ENCODE measurements around the gene TNNT3. TPM values are rescaled to one million over a fixed set of nuclear protein-coding genes. Genes with fewer than 3 reads are reported as not detected.
A peak's percentile ranks its signal among the peaks of the same experiment; 100 is the strongest.

Gene TNNT3
- total RNA-seq, 1 donor from 2014 or later: 1.3 TPM

- peak; percentile 80 for DNase-seq (ENCODE audit: low spot score)
- no peak for TF ChIP-seq CTCF (IDR thresholded peaks at IDR 0.05)
- Mint-ChIP-seq H3K27ac (ENCODE audit: unreplicated experiment) (no peak overlapping the region), H3K9me3 (ENCODE audit: low read depth) (no peaks in the 10 kb centered on the region), H3K36me3 (ENCODE audit: low read depth) (peaks cover 4% of the 10 kb centered on the region), H3K4me1 (ENCODE audit: low read depth) (peaks cover 2% of the 10 kb centered on the region), H3K4me3 (ENCODE audit: unreplicated experiment) (no peak overlapping the region), H3K27me3 (ENCODE audit: low read depth) (peaks cover 7% of the 10 kb centered on the region)
Measured at GRCh38 chr11:1916132-1916985, 3.1 kb upstream of the TNNT3 start.

- Mint-ChIP-seq H3K27ac (ENCODE audit: unreplicated experiment) (no peak overlapping the region), H3K4me3 (ENCODE audit: unreplicated experiment) (no peak overlapping the region), H3K27me3 (ENCODE audit: low read depth) (peaks cover 7% of the 10 kb centered on the region), H3K36me3 (ENCODE audit: low read depth) (peaks cover 4% of the 10 kb centered on the region), H3K9me3 (ENCODE audit: low read depth) (no peaks in the 10 kb centered on the region), H3K4me1 (ENCODE audit: low read depth) (peaks cover 2% of the 10 kb centered on the region)
- DNase-seq (ENCODE audit: low spot score): no peak
- TF ChIP-seq CTCF (IDR thresholded peaks at IDR 0.05): no peak
Measured at GRCh38 chr11:1916986-1917522, 2.4 kb upstream of the TNNT3 start.

GRCh38 chr11:1917523-1918435, 1.7 kb upstream of the TNNT3 start:
- Mint-ChIP-seq H3K4me3 (ENCODE audit: unreplicated experiment) (no peak overlapping the region), H3K4me1 (ENCODE audit: low read depth) (peaks cover 2% of the 10 kb centered on the region), H3K27ac (ENCODE audit: unreplicated experiment) (no peak overlapping the region), H3K9me3 (ENCODE audit: low read depth) (no peaks in the 10 kb centered on the region), H3K36me3 (ENCODE audit: low read depth) (peaks cover 4% of the 10 kb centered on the region), H3K27me3 (ENCODE audit: low read depth) (peaks cover 7% of the 10 kb centered on the region)
- peak; percentile 84 for DNase-seq (ENCODE audit: low spot score)
- TF ChIP-seq CTCF (IDR thresholded peaks at IDR 0.05): peak; percentile 67

- H3K4me3 Mint-ChIP-seq (ENCODE audit: unreplicated experiment): no peak overlapping the region
- peaks cover 2% of the 10 kb centered on the region for H3K4me1 Mint-ChIP-seq (ENCODE audit: low read depth)
- no peaks in the 10 kb centered on the region for H3K9me3 Mint-ChIP-seq (ENCODE audit: low read depth)
- DNase-seq (ENCODE audit: low spot score): peak; percentile 83
- TF ChIP-seq CTCF (IDR thresholded peaks at IDR 0.05): peak; percentile 30
- peaks cover 4% of the 10 kb centered on the region for H3K36me3 Mint-ChIP-seq (ENCODE audit: low read depth)
- H3K27me3 Mint-ChIP-seq (ENCODE audit: low read depth): peaks cover 7% of the 10 kb centered on the region
- H3K27ac Mint-ChIP-seq (ENCODE audit: unreplicated experiment): no peak overlapping the region
Measured at GRCh38 chr11:1918436-1919315, 827 bp upstream of the TNNT3 start.
